Hindlimb muscle (tissue), 1 donor: ENCODE results near the gene MTOR. TPM values are rescaled to one million over a fixed set of nuclear protein-coding genes. Genes with fewer than 3 reads are reported as not detected.
"Not testable (repeated sequence)": the region's sequence is repeated elsewhere in the genome, so short reads cannot be mapped to it uniquely, and the experiment has no call there.

Source experiments
- DNase-seq: peaks from one replicate; pipeline ENCODE4 v3.0.0-alpha.2; 2013
- polyA plus RNA-seq: library from polyadenylated mRNA; unstranded; fragments of 120-200 nt; gene quantifications from one replicate; pipeline ENCODE4 v1.2.1, GENCODE V29; 2013; ENCODE audit not compliant: insufficient read length

MTOR gene
- 32.2 TPM for polyA plus RNA-seq

GRCh38 chr1:11262171-11263049 is at the start of gene MTOR:
Gene MTOR (minus strand): TSS chr1:11262551. CDS start chr1:11259409, 3,142 bp downstream.
- peak; percentile 99 for DNase-seq

- DNase-seq = no peak
Observed at GRCh38 chr1:11309385-11309784, 47.0 kb upstream of the MTOR start.

- DNase-seq = no peak
Observed at GRCh38 chr1:11308699-11309224, 46.4 kb upstream of the MTOR start.

GRCh38 chr1:11307852-11308251 is 45.5 kb upstream of the MTOR start:
- DNase-seq = no peak

- not testable (repeated sequence) for DNase-seq
Observed at GRCh38 chr1:11305516-11305915, 43.2 kb upstream of the MTOR start.

- DNase-seq = no peak
Observed at GRCh38 chr1:11302366-11302765, 40.0 kb upstream of the MTOR start.

GRCh38 chr1:11301601-11302000 is 39.2 kb upstream of the MTOR start:
- no peak for DNase-seq

GRCh38 chr1:11299225-11299574 is 36.8 kb upstream of the MTOR start:
- DNase-seq = no peak

- DNase-seq = no peak
Observed at GRCh38 chr1:11298390-11299224, 36.3 kb upstream of the MTOR start.

GRCh38 chr1:11297774-11298173 is 35.4 kb upstream of the MTOR start:
- DNase-seq = not testable (repeated sequence)

- DNase-seq = no peak
Observed at GRCh38 chr1:11295905-11296304, 33.6 kb upstream of the MTOR start.

- DNase-seq = no peak
Observed at GRCh38 chr1:11294951-11295350, 32.6 kb upstream of the MTOR start.

GRCh38 chr1:11293856-11294255 is 31.5 kb upstream of the MTOR start:
- DNase-seq = no peak

GRCh38 chr1:11291049-11291448 is 28.7 kb upstream of the MTOR start:
- DNase-seq = no peak

- no peak for DNase-seq
Observed at GRCh38 chr1:11289064-11289463, 26.7 kb upstream of the MTOR start.

GRCh38 chr1:11286735-11287410 is 24.5 kb upstream of the MTOR start:
- no peak for DNase-seq

- DNase-seq = no peak
Observed at GRCh38 chr1:11285883-11286734, 23.8 kb upstream of the MTOR start.

GRCh38 chr1:11284784-11285183 is 22.4 kb upstream of the MTOR start:
- no peak for DNase-seq

GRCh38 chr1:11283151-11283550 is 20.8 kb upstream of the MTOR start:
- no peak for DNase-seq

- no peak for DNase-seq
Observed at GRCh38 chr1:11281518-11282331, 19.4 kb upstream of the MTOR start.
